GM18873 (cell line): ENCODE results near the gene DNASE1L1.
A peak's percentile ranks its signal among the peaks of the same experiment; 100 is the strongest.
"Not testable (repeated sequence)": the region's sequence is repeated elsewhere in the genome, so short reads cannot be mapped to it uniquely, and the experiment has no call there.

Source experiments
- ATAC-seq: cut with Tn5 transposase; IDR thresholded peaks from one replicate; pipeline ENCODE4 v1.9.1; 2021; ENCODE audit warnings: mild to moderate bottlenecking, moderate library complexity, moderate number of reproducible peaks; ENCODE audit not compliant: unreplicated experiment, low FRiP score

The DNASE1L1 gene

GRCh38 chrX:154388094-154388493 is 21.0 kb downstream of the DNASE1L1 start:
- not testable (repeated sequence) for ATAC-seq

DNA sequence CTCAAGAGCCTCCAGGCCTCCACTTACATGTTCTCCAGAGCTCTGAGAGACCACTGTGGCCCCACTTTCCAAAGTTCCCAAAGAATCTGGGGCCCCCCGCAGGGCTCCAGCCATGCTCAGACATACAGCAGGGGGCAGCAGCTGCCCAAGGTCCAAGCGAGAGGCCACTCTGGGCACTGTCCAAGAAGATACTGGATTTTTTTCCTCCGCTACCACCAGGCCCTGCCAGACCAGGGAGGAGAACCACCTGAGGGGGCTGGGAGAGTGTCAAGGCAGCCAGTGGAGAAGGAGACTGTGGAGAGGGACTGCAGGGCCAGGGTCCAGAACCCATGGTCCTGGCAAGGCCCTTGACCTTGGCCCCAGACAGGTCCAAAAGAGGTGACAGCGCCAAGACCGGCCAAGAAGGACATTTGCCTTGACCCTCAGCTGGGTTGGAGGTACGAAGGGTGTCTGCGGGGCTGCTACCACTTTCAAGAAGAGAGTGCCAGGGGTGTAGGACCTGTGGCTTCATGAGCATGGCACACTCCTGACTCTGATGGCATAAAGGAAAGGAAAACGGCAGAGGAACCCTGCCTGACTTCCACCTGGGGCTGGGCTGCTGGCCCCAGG is 24.7 kb downstream of the DNASE1L1 start:
- no peak for ATAC-seq

DNA sequence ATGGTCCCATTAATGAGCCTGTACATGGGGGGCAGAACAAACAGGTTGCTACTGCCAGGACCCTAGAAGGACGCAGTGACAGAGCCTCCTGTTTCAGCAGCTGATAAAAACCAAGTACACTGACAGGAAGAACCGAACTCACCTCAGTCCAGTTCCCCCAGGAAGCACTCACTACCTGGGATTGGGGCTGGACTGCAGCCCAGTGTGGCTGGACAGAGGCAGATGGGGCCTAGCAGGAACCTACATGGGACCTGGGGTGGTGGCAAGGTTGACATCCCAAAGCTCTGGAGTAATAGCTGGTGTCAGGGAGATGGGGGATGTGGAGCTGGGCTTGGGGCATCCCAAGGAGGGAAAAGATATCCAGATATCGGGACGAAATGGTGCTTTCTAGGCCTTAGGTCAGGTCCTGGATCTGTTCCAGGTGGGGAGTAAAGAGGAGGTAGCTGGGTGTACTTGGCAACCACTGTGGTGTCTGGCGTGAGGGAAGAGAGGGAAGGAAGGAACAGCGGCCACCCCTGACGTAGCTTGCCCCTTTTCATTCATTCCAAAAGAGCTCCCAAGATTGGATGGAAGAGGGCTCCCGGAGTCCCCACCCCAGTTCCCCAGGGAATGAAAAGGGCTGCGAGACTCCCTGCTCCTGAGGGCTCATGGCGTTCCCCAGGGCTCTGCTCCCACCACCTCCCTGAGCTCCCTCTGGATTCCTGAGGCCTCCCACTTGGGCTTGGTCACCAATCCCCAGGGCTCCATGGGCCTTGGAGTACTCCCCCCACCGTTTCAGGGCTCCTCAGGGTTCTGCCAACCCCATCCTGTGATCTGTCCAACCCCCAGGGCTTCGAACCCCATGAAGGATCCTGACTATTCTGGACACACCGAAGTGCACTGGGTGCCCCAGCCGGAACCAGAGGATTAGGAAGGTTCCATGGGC is 25.4 kb downstream of the DNASE1L1 start:
- no peak for ATAC-seq

DNA sequence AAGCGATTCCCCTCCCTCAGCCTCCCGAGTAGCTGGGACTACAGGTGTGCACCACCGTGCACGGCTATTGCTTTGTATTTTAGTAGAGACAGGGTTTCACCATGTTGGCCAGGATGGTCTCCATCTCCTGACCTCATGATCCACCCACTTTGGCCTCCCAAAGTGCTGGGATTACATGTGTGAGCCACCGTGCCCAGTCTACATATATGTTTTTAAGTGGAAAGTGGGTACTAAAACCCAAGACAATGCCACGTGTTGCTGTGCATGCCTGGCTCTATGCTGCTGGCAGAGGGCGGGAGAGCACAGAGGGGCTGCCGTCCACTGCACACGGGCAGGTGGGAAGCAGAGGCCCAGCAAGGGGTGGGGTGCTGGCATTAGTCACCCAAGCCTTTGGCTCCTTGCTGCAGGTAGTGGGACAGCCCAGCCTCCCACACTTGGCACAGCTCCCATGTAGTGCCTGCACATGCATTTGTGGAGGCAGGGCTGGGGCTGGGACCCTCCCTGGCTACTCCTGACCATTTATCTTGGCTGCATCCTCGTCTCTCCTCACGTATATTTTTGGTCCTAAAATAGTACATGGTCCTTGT is 26.5 kb downstream of the DNASE1L1 start:
- no peak for ATAC-seq

DNA sequence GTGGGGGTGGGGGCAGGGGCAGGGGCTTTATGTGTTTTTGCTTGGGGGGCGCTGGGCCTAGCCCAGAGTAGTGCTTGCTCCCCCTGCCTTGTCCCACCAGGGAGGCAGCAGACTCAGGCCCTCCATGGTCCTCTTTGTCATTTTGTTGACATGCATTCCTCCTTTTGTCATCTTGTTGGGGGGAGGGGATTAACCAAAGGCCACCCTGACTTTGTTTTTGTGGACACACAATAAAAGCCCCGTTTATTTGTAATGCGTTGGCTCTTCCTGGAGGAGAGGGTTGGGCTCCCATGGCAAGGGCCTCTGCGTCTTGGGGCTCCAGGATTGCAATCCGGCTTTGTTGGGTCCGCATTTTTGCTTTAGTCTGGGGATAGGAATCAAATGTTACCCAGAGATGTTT is 27.8 kb downstream of the DNASE1L1 start:
- ATAC-seq = no peak

GRCh38 chrX:154380787-154381186 is 28.3 kb downstream of the DNASE1L1 start:
- ATAC-seq = no peak

DNA sequence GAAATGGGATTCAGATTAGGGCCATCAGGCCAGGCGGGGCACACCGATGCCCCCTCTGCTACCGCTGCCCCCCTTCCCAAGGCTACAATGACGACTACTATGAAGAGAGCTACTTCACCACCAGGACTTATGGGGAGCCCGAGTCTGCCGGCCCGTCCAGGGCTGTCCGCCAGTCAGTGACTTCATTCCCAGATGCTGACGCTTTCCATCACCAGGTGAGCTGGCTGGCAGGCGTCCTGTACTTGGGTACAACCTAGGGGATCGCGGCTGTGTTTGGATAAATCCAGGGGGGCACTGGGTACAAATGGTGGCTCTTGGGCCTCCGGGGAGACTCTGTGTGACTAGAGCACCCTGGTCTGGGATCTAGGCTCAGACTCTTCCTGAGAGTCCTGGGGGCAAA is 28.9 kb downstream of the DNASE1L1 start:
- ATAC-seq = no peak

- peak; percentile 1 for ATAC-seq
These were observed 29.5 kb downstream of the DNASE1L1 start for GRCh38 chrX:154379569-154379951.

GRCh38 chrX:154378799-154379568 is 30.1 kb downstream of the DNASE1L1 start, which contains the start of gene EMD:
TSS of gene EMD (plus strand) at chrX:154379295. CDS start at chrX:154379485, 190 bp downstream.
- ATAC-seq = peak; percentile 82

GRCh38 chrX:154378059-154378798 is 30.8 kb downstream of the DNASE1L1 start:
- no peak for ATAC-seq

DNA sequence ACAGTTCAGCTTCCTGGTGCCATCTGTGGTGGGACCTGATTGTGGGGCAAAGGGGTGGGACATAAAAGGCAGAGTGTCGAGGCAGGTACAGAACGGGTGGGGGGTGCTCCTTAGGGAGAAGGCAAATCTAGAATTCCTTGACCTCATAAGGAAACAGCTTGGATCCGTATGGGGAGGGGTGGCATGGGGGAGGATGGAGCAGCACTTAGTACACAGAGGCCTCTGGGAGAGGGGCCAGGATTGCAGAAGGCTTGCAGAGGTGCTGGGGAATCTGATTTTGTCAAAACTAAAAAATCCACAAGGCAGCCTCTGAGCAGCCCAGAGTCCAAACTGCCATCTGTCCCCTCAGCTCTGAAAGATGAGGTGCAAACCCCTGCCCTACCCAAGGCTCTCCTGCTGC is 32.3 kb downstream of the DNASE1L1 start:
- ATAC-seq = no peak

DNA sequence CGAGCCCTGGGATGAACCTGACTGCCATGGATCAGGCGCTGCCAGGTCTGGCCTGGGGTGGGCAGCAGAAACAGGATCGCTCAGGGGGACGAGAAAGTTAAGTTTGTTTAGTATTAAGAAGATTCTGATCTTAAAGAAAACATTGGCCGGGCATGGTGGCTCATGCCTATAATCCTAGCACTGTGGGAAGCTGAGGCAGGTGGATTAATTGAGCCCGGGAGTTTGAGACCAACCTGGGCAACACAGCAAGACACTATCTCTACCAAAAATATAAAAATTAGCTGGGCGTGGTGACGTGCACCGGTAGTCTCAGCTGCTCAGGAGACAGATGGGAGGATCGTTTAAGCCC is 33.9 kb downstream of the DNASE1L1 start:
- no peak for ATAC-seq

DNA sequence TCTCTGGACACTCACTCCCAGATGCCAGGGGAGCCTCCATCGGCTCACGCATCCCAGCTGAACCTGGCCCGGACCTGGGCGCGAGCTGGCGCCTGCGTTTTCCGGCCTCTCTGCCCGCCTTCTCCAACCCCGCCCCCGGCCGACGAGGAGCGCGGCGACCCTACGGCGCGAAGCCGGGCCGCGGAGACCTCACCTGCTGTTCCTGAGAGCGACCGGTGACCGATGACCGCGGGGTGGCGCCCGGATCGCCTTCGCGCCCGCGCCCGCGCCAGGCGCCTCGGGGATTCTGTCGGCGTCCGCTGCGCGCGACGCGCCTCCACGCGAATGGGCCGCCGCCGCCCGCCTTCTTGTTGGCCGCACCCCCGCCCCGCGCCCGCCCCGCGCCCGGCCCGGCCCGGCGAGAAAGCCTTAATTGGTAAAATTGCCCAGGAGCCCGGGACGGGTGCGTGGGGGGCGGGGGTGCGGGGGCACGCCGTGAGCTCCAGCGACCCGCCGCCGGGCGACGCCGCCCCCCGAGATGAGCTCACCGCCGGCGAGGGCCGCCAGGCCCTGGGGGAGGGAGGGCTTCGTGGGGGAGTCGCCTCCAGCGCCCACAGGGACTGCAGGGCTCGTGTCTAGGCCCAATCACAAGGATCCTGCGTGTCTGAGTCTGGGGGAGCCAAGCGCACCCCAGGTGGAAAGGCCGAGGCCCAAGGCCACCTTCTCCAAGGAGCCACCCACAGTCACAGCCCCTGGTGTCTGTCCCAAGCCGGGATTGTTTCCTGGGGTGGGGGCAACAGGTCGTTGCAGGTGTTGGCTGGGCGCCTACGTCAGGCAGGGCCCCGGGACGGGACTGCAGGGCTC is 34.5 kb downstream of the DNASE1L1 start, which contains the start of gene FLNA:
TSS of gene FLNA (minus strand) at position 322 of the 843 bp plus-strand sequence. CDS start 3,389 bp downstream, outside the sequence.
- no peak for ATAC-seq

- ATAC-seq = no peak
These were observed 35.4 kb downstream of the DNASE1L1 start for GRCh38 chrX:154373340-154374306.

DNA sequence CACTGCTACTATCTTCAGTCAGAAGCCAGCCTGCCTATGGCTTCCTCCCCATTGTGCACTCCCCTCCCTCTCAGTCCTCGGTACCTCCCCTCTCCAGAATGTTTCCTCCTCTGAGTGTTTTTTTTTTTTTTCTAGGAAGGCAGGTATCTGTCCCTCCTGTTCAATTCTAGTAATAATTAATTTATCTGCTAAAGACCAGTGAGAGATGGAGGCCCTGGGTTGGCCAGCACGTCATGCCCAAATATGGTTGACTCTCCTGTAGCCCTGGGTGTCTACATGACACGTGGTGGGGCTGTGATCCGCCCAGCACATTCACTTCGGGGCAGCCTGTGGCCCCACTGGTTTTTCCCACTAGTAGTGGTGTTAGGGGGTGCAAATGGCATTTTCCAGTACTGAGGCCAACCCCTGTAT is 36.4 kb downstream of the DNASE1L1 start:
- ATAC-seq = no peak

DNA sequence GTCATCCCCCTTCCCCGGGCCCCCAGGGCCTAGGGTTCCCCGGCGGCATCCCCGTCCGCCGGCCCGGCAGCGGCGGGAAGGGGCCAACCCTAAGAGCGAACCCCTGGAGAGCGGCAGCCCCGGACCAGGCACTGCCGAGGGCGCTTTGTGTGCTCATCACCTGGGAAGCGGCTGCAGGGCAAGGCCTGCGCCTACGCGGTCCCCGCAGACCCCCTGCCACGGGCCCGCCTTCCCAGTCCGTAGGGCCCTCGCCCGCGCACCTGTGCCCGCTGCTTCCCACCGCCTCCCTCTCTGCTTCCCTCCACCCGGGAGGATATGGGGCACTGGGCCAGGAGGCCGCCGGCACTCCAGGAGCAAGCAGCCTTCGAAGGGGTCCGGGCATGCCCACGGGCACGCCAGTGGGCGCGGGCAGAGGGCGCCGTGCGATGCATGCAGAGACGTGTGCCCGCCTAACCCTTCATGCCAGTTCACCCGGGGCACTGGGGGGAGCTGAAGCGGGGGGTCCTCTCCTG is 37.2 kb downstream of the DNASE1L1 start:
- ATAC-seq = peak; percentile 5

DNA sequence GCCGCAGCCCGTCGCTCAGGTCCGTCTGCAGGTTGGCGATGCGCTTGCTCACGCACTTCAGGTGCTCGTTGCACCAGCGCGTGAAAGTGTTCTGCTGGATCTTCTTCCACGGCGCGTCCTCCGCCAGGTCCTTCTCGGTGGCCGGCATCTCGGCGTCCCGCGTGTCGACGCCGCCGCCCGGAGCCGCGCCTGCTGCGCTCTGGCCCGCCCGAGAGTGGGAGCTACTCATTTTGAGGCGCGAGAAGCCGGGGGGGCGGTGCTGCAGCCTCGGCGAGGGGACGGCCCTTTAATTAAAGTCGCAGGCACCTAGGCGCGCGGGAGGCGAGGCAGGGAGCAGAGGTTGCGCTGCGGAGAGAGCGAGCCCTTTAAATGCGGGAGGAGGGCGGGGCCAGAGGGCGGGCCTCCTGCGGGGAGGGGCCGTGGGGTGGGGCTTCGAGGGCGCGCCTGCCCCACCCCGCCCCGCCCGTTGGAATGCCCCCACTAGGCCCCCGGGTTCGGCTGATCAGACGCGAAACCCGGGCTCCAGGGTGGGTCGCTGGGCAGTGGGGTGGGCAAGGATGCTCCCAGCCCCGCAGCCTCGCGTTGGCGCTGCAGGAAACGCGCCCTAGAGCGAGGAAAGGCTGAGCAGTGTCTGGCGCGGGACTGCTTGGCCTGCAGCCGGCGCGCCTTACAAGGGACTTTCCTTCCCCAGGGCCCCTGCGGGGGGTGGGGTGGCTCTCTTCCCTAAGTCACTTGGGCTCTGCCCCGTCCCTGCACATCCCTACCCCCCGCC is 37.9 kb downstream of the DNASE1L1 start:
- peak; percentile 39 for ATAC-seq
